ENCODE measurements around the gene RABGAP1L.

DNA sequence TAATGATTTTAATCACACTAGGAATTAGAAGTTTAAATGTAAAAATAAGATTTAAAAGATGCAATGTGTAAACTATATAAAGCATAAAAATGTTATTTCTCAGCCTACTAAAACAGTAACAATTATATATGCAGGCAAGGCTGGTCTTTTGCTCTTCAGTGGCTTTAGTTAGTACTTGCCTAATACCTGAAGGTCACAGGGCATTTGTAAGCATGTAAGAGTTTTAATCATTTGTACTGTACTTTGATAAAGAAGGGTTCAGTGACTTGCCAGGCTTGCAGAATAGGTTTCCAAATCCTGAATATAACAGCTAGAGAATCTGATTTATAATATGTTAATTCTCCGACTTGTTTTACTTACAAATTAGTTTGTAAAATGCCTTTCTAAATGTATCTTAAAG, 545.0 kb downstream of the RABGAP1L start:
- TF ChIP-seq ZNF585B (tag by site-specific recombination; IDR thresholded peaks at IDR 0.05) (no peak), ZNF239 (tag by site-specific recombination; IDR thresholded peaks at IDR 0.05) (no peak), CTCF (tag by site-specific recombination; IDR thresholded peaks at IDR 0.05) (no peak), ZNF10 (tag by site-specific recombination; IDR thresholded peaks at IDR 0.05) (no peak), KLF1 (tag by site-specific recombination; IDR thresholded peaks at IDR 0.05) (no peak), ZNF416 (tag by site-specific recombination; IDR thresholded peaks at IDR 0.05) (no peak), ZNF138 (tag by site-specific recombination; IDR thresholded peaks at IDR 0.05; ENCODE audit: borderline replicate concordance) (no peak), ZFHX2 (tag by site-specific recombination; conservative IDR thresholded peaks at IDR 0.05) (no peak), ZBTB20 (tag by site-specific recombination; IDR thresholded peaks at IDR 0.05) (no peak)

All from HEK293 (cell line).